ENCODE measurements around the gene ABCC11.

DNA sequence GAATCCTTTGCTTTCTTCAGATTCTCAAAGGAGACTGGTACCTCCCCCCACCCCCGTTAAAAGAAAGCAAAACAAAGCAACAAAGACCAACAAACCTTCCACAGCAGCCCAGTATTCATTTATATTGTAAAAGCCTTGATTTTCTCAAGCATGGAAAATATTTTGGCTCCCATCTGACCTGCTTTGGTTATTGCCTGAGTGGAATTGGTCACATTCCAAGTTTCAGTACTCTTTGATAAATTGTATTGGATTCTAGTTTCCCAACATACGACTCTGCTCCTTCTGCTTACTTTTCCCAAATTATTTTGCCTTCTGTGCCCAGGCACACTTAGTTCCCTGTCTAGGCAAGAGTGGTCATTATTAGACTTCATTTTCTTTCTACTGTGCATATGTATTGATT, 1.3 kb downstream of the ABCC11 start:
- TF ChIP-seq, protein P1, sequence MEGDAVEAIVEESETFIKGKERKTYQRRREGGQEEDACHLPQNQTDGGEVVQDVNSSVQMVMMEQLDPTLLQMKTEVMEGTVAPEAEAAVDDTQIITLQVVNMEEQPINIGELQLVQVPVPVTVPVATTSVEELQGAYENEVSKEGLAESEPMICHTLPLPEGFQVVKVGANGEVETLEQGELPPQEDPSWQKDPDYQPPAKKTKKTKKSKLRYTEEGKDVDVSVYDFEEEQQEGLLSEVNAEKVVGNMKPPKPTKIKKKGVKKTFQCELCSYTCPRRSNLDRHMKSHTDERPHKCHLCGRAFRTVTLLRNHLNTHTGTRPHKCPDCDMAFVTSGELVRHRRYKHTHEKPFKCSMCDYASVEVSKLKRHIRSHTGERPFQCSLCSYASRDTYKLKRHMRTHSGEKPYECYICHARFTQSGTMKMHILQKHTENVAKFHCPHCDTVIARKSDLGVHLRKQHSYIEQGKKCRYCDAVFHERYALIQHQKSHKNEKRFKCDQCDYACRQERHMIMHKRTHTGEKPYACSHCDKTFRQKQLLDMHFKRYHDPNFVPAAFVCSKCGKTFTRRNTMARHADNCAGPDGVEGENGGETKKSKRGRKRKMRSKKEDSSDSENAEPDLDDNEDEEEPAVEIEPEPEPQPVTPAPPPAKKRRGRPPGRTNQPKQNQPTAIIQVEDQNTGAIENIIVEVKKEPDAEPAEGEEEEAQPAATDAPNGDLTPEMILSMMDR (IDR thresholded peaks at IDR 0.05): no peak
- TF ChIP-seq EZH2phosphoT487 (IDR thresholded peaks at IDR 0.05): no peak

Data from neural progenitor cell (in vitro differentiated cells).